GM19438 (cell line): Measurements from ENCODE around the gene HTRA1.

ENCODE experiments used
- ATAC-seq: cut with Tn5 transposase; IDR thresholded peaks from one replicate; pipeline ENCODE4 v1.9.1; 2021; ENCODE audit warnings: low read depth; ENCODE audit not compliant: unreplicated experiment

HTRA1 gene

DNA sequence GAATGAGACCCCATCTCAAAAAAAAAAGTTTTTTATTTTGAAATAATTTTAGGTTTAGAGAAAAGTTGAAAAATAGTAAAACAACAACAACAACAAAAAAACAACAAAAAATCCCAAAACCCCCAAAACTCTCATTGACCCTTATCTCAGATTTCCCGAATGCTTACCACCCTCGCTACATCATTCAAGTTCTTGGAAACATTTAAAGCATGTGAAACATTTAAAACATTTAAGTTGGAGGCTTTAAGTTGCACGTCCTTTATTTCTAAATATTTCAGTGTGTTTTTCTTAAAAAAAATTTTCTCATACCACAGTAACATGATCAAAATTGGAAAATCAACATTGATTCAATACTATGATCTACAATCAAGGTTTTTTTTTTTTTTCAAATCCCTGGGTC lies 7.3 kb upstream of the HTRA1 start:
- no peak for ATAC-seq

DNA sequence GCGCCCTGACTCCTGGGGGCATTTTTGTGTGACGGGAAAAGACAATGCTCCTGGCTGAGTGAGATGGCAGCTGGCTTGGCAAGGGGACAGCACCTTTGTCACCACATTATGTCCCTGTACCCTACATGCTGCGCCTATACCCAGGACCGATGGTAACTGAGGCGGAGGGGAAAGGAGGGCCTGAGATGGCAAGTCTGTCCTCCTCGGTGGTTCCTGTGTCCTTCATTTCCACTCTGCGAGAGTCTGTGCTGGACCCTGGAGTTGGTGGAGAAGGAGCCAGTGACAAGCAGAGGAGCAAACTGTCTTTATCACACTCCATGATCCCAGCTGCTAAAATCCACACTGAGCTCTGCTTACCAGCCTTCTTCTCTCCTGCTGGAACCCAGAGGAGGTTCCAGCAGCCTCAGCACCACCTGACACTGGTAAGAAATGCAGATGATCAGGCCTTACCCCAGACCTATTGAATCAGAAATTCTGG lies 6.7 kb upstream of the HTRA1 start, which contains the start of gene ARMS2:
Gene ARMS2 (plus strand): TSS at position 51 of the 478 bp plus-strand sequence. CDS start 75 bp downstream, at position 126.
- ATAC-seq, result no peak

DNA sequence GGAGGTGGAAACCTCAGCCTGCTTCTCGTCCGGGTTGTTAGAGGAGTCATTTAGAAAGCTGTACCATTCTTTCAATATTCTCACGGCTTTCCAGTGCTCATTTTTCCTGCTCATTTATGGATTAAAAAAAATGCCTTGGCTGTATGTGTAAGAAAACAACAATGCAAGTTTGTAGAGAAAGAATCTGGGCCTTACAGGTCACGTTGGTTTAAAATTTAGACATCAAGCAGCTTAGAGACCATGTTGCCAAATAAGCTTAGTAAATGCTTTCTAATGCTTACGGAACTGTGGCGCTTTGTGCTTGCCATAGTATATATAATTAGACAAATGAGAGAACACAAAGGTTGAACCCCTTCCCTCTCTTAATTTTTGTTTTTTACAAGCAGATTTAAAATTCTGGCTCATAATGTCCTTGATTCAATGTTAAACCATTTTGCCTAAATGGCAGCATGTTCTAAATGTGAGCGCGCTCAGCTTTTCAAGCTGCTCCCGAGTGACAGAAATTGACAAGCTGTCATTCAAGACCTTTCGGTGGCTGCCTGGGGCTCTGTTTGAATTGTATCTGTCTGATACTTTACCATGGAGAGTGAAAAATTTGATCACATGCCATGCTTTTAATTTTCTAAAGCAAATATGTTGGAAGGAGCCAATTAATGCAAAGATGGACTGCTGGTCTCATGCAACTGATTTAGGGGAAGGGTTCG lies 5.8 kb upstream of the HTRA1 start:
- ATAC-seq, result no peak

DNA sequence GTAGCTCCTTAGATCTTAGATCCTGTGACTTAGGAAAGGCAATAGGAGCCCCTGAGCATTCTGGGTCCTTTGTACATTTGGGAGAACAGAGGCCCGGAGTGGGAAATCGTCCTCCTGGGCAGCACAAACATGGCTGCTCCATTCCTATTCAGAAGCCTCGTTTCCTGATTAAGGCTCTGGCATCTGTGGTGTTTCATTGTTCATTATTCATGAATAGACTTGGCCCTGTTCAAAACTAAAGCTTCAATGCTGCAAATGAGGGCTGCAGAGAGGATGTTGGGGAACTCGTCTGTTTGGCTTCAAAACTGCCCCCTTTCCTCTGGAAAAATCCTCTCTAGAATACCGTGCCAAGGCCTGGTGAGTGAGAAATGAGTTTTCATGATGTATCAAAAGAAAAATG lies 3.4 kb upstream of the HTRA1 start:
- no peak for ATAC-seq

DNA sequence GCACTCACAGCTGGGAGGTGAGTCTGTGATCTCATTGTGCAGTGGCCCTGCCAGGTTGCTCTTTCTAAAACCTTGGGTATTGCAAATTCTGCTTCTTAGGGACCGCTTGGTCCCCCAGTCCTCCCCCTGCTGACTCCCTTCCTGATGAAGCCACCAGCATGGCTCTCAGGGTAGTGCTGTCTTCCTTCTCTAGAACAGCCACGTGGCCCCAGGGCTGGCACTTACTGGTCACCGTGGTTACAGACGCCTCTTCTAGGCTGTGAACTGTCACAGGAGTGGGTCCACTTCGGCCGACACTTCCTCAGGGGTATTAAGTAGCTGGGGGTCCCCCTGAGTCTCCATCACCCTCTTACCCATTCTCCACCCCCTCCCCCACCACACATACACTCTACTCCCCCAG lies 2.7 kb upstream of the HTRA1 start:
- ATAC-seq, result no peak

DNA sequence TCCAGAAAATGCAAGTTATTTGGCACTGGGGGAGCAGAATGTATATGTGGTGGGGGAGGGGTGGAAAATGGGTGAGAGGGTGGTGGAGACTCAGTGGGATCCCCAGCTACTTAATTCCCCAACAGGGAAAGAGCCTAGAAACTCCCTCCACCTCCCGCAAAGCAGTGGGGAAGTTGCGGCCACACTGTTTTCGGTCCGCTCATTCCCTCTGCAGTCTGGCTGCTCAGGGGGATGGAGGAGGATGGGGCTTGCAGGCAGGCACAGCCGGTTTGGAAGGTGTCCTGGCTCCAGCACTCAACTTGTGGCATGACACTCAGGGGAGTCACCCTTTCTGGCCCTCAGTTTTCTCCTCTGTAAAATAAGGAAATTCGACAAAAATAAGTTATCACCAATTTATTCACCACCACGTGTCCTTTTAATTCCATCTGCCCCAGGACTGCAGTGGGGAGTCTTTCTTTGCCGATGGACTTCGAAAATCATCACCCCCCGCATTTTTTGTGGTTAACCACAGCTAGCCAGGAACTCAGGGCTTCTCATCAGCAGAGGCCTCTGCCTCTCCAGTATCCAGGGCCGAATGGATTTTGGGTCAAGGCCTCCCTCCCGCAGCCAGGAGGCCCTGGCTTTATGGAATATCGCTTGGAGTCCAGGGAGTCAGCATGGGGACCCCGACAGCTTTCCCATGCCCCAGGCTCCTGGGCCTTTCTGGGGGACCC lies 1.6 kb upstream of the HTRA1 start:
- ATAC-seq, result no peak

DNA sequence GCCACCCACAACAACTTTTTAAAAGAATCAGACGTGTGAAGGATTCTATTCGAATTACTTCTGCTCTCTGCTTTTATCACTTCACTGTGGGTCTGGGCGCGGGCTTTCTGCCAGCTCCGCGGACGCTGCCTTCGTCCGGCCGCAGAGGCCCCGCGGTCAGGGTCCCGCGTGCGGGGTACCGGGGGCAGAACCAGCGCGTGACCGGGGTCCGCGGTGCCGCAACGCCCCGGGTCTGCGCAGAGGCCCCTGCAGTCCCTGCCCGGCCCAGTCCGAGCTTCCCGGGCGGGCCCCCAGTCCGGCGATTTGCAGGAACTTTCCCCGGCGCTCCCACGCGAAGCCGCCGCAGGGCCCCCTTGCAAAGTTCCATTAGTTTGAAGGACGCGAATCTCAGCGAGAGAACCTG lies 461 bp upstream of the HTRA1 start:
- no peak for ATAC-seq

DNA sequence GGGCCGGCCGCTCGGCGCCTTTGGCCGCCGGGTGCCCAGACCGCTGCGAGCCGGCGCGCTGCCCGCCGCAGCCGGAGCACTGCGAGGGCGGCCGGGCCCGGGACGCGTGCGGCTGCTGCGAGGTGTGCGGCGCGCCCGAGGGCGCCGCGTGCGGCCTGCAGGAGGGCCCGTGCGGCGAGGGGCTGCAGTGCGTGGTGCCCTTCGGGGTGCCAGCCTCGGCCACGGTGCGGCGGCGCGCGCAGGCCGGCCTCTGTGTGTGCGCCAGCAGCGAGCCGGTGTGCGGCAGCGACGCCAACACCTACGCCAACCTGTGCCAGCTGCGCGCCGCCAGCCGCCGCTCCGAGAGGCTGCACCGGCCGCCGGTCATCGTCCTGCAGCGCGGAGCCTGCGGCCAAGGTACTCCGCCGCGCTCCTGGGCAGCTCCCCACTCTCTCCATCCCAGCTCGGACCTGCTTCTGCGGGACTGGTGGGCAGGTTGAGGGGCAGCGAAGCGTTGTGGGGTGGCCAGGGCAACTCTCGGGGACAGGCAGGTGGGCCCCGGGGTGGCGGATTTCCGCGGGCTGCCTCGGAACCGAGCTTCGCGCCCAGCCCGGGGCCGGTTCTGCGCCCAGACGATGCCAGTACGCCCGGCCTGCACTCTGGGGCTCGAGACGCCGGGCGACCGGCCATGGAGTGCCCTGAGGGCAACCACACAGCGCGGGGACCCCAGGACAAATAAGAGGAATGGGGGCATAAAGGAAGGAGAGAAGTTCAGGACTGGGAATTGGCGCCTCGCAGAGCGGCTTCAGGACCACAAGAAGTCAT lies 578 bp downstream of the HTRA1 start:
- ATAC-seq, result no peak

DNA sequence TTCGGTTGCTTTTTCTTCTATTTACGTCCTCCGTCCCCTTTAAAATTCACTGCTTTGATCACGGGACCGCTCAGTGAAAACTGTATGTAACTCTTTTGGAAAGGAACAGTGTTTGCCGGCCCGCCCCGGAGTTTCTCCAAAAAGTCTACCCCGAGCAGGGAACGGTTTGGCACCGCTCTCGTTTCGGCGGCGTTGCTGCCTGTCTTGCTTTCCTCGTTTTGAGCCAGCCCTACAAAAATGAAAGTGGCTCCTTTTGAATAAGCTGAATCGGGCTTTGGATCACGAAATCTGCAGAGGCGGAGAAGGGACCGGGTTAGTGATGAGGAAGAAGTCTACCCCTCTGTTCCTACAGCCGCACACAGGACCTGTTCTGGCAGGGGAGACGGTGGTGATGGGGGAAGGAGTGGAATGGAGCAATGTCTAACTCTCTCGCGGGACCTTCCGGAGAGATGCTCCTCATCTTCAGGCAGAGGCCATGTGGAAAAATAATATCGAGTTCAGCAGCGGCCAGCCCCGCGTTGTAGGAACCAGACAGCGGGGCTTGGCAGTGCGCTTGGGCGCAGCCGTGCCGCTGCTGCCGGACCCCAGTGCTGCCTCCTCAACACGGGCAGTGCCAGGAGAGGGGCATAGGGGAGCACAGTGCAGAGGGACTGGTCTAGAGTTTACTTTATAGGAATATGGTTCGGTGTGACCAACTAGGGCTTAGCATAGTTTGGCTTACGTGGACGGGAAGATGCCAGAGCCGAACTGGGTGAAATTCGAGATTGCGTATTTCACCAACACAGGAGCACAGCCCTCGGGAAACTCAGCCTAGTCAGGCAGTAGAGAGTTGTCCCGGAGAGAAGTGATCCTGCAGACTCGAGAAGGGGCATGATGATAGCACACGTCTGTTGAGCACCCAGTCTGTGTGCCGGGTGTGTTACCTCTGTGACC lies 1.4 kb downstream of the HTRA1 start:
- ATAC-seq, result no peak

DNA sequence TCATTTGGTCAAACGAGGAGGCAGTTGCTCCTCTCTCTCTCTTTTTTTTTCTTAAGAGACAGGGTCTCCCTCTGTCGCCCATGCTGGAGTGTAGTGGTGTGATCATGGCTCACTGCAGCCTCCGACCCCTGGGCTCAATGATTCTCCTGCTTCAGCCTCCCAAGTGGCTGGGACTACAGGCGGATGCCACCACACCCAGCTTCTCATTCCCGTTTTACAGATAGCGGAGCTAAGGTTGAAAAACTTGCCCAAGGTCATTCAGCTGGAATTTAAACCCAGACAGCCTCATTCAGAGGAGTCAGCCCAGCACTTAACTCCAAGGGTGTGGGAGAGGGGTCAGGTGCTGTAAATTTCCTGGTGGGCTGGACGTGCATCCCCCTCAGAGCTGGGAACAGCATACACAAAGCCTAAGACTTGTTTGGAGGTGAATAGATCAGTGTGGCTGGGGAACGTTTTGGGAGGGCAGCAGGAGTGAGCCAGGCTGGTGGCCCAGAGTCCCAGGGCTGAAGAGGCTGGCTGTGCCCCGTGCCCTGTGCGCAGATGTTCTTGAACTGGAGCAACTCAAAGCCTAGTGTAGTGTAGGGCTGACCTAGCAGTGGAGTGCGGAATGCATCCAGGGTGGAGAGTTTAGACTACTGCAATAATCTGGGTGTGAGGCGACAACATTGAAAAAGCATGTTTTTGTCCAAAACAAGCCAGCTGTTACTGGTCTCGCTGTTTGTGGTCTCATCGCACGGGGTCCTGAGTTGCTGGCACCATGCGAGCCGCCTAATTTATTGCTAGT lies 2.3 kb downstream of the HTRA1 start:
- no peak for ATAC-seq

DNA sequence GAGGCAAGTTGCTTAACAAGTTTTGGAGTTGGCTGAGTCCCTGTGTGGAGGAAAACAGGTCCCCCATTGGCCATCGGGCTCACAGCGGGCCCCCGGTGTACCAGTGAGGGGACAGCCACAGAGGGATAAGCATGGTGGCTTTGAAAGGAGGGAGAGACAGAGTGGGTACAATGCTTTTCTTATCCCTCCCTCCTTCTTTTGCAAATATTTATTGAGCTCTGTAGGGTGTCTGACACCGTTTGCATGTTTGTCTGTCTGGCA lies 2.8 kb downstream of the HTRA1 start:
- ATAC-seq, result no peak

DNA sequence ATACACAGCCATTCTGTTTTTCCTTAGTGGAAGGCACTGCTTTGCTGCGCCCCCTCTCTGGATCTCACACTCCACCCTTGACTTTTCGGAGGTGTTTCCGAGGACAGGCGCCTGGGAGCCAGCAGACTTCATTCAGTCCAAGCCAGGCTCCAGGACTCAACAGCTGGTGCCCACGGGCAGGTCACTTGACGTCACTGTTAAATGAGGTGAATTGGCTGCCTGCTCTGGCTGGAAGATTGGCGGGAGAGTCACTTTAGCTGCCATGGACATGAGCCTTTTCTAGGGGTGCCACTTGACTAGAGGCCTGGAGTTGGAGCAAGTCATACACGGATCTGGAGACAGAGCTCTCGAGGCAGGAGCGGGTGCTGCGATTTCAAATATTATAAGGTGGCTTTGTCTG lies 3.2 kb downstream of the HTRA1 start:
- no peak for ATAC-seq

DNA sequence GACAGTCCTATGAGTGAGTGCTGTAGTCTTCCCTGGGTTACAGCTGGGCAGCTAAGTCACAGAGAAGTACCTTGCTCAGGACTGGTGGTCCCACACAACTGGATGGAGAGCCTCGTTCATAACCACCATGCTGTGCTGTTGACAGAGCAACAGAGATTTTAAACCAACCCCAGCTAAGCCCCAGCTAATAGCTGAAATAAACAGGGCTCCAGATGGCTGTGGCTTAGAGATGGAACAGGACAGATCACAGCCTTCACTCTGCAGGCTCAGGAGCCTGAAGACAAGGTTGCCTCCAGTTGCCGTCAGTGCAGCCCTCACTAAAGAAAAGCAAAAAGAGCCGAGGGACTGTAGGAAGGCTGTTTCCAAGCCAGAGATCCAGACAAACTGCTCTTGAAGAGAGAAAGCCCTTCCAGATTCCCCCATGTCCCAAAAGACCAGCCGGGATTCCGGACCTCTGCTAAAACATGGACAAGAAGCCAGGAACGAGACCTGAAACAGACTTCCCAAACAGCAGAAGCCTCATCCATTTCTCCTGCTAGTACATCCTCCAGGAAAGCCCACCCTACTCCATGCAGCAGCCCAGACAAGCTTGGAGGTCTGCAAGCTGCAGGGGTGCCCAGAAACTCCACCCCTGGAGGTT lies 4.2 kb downstream of the HTRA1 start:
- no peak for ATAC-seq

DNA sequence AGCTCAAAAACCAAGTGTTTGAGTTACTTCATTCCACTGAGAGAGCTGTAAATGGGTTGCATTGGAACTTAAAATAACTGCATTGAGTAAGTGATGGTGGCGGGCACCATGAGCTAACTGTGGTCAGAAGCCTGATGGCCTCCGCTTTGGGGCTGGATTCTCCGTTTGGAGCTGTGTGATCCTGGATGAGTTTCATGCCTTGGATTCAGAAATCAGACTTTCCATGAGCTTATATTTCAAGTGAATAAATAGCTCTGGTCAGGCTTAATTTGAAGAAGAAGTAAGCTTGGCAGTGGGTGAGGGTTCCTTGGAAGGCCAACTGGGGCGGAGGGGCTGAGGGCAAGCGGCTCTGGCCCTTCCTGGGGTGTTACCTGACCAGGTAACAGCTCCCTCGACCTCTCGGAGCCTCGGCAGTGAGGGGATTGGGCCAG lies 5.6 kb downstream of the HTRA1 start:
- no peak for ATAC-seq

DNA sequence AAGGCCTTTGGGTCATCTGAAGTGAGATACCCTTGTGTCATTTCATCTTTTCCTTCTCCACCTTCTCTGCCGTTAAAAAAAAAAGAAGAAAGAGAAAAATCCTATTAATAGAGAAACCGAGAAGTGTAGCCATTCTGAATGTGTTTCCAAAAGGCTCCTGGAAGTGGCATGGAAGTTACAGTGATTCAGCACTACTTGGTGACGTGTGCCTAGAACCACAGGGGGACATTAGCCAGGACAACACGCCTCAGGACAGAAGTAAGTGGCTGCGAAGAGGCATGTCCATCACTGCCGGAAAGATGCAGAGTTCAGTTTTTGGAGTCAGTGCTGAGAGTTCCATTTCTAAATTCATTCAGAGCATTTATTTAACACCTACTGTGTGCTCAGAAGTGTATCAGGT lies 6.3 kb downstream of the HTRA1 start:
- ATAC-seq, result no peak

DNA sequence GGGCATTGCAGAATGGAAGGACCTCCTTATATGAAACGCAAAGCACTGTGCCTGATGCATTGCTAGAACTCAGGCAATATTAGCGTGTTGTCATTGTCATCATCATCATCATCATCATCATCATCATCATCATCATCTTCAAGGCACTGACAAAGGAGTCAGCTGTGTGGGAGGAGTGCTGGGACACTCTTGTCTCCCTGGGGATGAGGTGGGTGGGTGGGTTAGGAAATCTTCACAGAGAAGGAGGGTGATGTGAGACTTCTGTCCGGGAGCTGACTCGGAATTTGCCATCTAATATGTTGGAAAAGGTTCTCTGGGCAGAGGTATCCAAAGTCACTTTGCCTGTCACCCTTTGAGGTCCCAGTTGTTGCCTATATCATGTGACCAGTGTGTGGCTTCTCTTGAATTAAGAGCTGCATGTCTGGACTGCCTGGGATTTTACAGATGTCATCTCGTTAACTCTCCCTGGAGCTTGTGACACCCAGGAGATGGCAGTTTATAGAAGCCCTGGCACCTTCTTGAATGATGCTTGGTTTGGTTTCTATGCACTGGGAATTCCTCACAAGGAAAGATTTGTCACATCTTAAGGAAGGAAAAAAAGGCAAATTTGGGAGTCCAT lies 7.1 kb downstream of the HTRA1 start:
- ATAC-seq, result no peak

DNA sequence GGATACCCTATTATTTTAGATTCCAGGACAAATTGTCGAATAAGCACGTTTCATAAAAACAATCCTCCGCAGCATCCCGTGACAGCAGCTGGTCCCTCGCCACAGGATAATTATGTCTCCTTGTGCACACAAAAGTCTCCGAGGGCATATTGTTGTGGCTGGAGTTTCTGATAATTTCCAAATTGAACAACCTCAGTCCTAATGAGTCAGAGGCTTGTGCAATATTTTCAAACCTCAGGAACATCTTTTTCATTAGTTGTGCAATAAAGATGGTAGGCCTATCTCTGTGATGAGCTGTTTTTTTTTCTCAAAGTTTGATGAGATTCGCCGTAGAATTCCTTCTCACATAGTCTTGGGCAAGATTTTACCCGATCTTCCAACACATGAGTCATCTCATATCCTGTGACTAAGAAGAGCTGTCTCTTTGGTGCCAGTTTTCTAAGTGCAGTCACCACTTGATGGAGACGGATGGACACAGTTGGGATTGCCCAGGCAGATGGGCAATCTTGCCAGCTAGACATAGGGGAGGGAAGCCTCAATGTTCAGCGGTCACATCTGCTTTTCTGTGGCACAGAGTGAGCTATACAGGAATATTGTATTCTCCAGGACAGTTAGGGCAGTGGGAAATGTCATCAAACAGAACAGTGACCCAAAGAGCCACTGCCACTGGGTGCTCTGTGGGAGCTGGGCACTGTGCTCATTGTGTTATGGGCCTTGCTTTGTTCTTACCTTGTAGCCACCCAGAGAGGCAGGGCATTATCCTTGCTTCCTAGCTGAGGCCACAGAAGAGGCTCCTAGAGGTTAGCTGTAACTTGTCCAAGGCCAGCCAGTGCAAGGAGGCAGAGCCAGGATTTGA lies 7.8 kb downstream of the HTRA1 start:
- ATAC-seq, result no peak

DNA sequence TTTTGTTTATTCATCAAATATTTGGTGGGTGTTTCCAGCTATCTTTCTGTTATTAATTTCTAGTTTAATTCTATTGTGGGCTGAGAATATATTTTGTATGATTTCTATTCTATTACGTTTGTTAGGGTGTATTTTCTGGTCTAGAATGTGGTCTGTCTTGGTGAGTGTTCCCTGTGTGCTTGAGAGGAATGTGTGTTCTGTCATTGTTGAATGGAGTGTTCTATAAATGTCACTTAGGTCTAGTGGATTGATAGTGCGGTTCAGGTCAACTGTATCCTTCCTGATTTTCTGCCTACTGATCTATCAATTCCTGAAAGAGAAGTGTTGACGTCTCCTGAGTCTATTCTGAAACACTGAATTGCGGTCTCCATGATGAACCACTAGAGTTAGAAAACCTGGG lies 8.5 kb downstream of the HTRA1 start:
- ATAC-seq, result no peak
